HEK293T (cell line): ENCODE data around the gene TMEM185B.

Experiments used
- CTCF ChIA-PET: fragments of 350-600 bp; formaldehyde crosslinking; extraction: SDS; loops from one replicate; lab custom pipeline; 2021; ENCODE audit warnings: antibody characterized with exemption, inconsistent platforms; lab: Yijun Ruan, JAX
- POLR2A ChIA-PET: fragments of 350-600 bp; formaldehyde crosslinking; extraction: SDS; loops from one replicate; lab custom pipeline; 2020; ENCODE audit warnings: antibody characterized with exemption, inconsistent platforms; lab: Yijun Ruan, JAX
- DNase-seq: peaks from one replicate; pipeline ENCODE4 v3.0.0; 2012; ENCODE audit warnings: mixed read lengths; ENCODE audit errors: extremely low spot score
- ARNT ChIP-seq: fragments of 450-650 bp; IDR thresholded peaks from 2 replicates; pipeline ENCODE4 v1.6.1; 2017; ENCODE audit warnings: mild to moderate bottlenecking
- BHLHE40 ChIP-seq: fragments of 450-650 bp; IDR thresholded peaks from 2 replicates; pipeline ENCODE4 v1.6.1; 2016; ENCODE audit warnings: mild to moderate bottlenecking, moderate library complexity, borderline replicate concordance
- CTBP1 ChIP-seq: fragments of 450-650 bp; IDR thresholded peaks from 2 replicates; pipeline ENCODE4 v1.6.1; 2016; ENCODE audit warnings: borderline replicate concordance
- ELF4 ChIP-seq: fragments of 450-650 bp; IDR thresholded peaks from 2 replicates; pipeline ENCODE4 v1.6.1; 2017; ENCODE audit warnings: antibody characterized with exemption
- FOXA1 ChIP-seq: fragments of 450-650 bp; IDR thresholded peaks from 2 replicates; pipeline ENCODE4 v1.6.1; 2016; ENCODE audit warnings: mild to moderate bottlenecking
- FOXK2 ChIP-seq: fragments of 450-650 bp; IDR thresholded peaks from 2 replicates; pipeline ENCODE4 v1.6.1; 2016; ENCODE audit warnings: mild to moderate bottlenecking
- FOXM1 ChIP-seq: fragments of 450-650 bp; IDR thresholded peaks from 2 replicates; pipeline ENCODE4 v1.6.1; 2017; ENCODE audit warnings: mild to moderate bottlenecking, borderline replicate concordance
- HDGF ChIP-seq: fragments of 450-650 bp; IDR thresholded peaks from 2 replicates; pipeline ENCODE4 v1.6.1; 2017; ENCODE audit warnings: antibody characterized with exemption, borderline replicate concordance
- L3MBTL2 ChIP-seq: fragments of 450-650 bp; conservative IDR thresholded peaks from 2 replicates; pipeline ENCODE4 v1.6.1; 2016; ENCODE audit warnings: mild to moderate bottlenecking
- LEF1 ChIP-seq: fragments of 450-650 bp; IDR thresholded peaks from 2 replicates; pipeline ENCODE4 v1.6.1; 2017; ENCODE audit warnings: mild to moderate bottlenecking, borderline replicate concordance
- PKNOX1 ChIP-seq: fragments of 450-650 bp; IDR thresholded peaks from 2 replicates; pipeline ENCODE4 v1.6.1; 2016
- SP1 ChIP-seq: fragments of 450-650 bp; IDR thresholded peaks from 2 replicates; pipeline ENCODE4 v1.6.1; 2017
- SUZ12 ChIP-seq: fragments of 450-650 bp; IDR thresholded peaks from 2 replicates; pipeline ENCODE4 v1.6.1; 2016; ENCODE audit warnings: mild to moderate bottlenecking
- TARDBP ChIP-seq: fragments of 450-650 bp; IDR thresholded peaks from 2 replicates; pipeline ENCODE4 v1.6.1; 2016
- ZNF384 ChIP-seq: fragments of 450-650 bp; IDR thresholded peaks from 2 replicates; pipeline ENCODE4 v1.6.1; 2016

Gene TMEM185B

DNA sequence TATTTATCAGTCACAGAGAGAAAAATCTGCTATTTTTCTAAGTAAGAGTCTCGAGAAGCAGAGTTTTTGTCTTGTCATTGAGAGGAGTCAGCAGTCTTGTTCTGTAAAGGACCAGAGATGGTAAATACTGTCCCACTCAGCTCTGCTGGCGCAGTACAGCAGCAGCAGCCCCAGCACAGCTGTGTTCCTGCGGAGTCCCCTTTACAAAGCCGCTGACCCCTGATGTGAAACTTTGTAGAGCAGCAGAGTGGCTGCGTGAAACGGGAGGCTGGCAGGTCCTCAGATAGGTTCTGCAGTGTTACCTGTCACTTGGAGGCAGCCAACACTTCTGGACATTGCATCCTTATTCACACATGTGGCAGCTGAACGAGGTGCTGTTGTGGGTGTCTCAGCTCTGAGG lies 45.2 kb downstream of the TMEM185B start:
- ChIA-PET CTCF (no interaction called here), POLR2A (no interaction called here)
- no peak for TF ChIP-seq ARNT
- TF ChIP-seq CTBP1, result no peak
- no peak for TF ChIP-seq L3MBTL2
- TF ChIP-seq TARDBP, result no peak
- TF ChIP-seq PKNOX1, result no peak
- no peak for TF ChIP-seq FOXM1
- no peak for TF ChIP-seq ZNF384
- TF ChIP-seq LEF1, result no peak
- TF ChIP-seq BHLHE40, result no peak
- DNase-seq, result no peak

- ChIA-PET POLR2A (no interaction called here), CTCF (interaction anchor here (0.6 to 3.3 kb wide), 2 partner anchors 417 to 474 kb away, joined by 5 to 12 read pairs; no protein-coding TSS in a partner anchor)
- no peak for TF ChIP-seq SP1
- no peak for DNase-seq
Measured at GRCh38 chr2:120177001-120177621, 46.1 kb downstream of the TMEM185B start.

DNA sequence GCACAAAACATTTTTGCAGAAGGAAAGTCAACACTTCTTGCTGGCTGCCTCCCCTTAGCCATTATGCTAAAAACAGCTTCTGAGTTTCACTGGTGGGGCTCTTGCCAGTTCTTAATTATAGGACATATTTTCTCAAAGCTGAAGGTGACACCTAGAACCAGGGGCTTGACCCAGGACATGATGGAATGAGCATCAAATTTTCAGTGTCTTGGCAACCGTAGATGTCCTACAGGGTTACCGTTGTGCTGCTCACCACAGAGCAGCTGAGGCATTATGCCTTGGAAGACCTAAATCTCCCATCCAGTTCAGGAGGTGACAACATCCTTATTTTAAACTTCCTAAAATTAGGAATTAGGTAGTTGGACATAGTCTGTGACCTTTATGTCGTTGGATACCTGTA lies 46.7 kb downstream of the TMEM185B start:
- ChIA-PET POLR2A (no interaction called here), CTCF (interaction anchor here (0.6 to 3.3 kb wide), 3 partner anchors 137 to 473 kb away, joined by 5 to 12 read pairs (median 6); no protein-coding TSS in a partner anchor)
- TF ChIP-seq LEF1, result no peak
- no peak for TF ChIP-seq FOXM1
- TF ChIP-seq ARNT, result no peak
- no peak for TF ChIP-seq TARDBP
- no peak for TF ChIP-seq ZNF384
- TF ChIP-seq SUZ12, result no peak
- TF ChIP-seq FOXA1, result no peak
- TF ChIP-seq FOXK2, result no peak
- no peak for TF ChIP-seq CTBP1
- TF ChIP-seq SP1, result no peak
- TF ChIP-seq HDGF, result no peak
- no peak for TF ChIP-seq PKNOX1
- TF ChIP-seq BHLHE40, result no peak
- TF ChIP-seq L3MBTL2, result no peak
- no peak for DNase-seq

- DNase-seq, result peak; percentile 61
- TF ChIP-seq FOXA1 (no peak), FOXM1 (no peak), ARNT (no peak), ELF4 (no peak), HDGF (no peak), SUZ12 (no peak), LEF1 (no peak), TARDBP (no peak), CTBP1 (no peak), L3MBTL2 (no peak)
- ChIA-PET CTCF (interaction anchor here (0.6 to 3.3 kb wide), 14 partner anchors 14 to 1326 kb away, joined by 3 to 12 read pairs (median 4); no protein-coding TSS in a partner anchor), POLR2A (no interaction called here)
Measured at GRCh38 chr2:120174963-120175581, 48.1 kb downstream of the TMEM185B start.
